HG03469 (cell line): ENCODE measurements around the gene PRKACB.
"Not testable (repeated sequence)": the region's sequence is repeated elsewhere in the genome, so short reads cannot be mapped to it uniquely, and the experiment has no call there.

ENCODE experiments used
- ATAC-seq: cut with Tn5 transposase; IDR thresholded peaks from one replicate; pipeline ENCODE4 v1.9.1; 2021; ENCODE audit warnings: mild to moderate bottlenecking, moderate library complexity, moderate number of reproducible peaks; ENCODE audit not compliant: unreplicated experiment

Gene PRKACB

GRCh38 chr1:84265867-84266266, 121.8 kb downstream of the PRKACB start:
- no peak for ATAC-seq

- no peak for ATAC-seq
Observed at GRCh38 chr1:84266748-84267147, 122.7 kb downstream of the PRKACB start.

- ATAC-seq: no peak
Observed at GRCh38 chr1:84267476-84267875, 123.4 kb downstream of the PRKACB start.

- no peak for ATAC-seq
Observed at GRCh38 chr1:84268346-84268745, 124.3 kb downstream of the PRKACB start.

GRCh38 chr1:84269306-84269705, 125.2 kb downstream of the PRKACB start:
- ATAC-seq: no peak

GRCh38 chr1:84271441-84272151, 127.5 kb downstream of the PRKACB start:
- peak; percentile 96 for ATAC-seq

- no peak for ATAC-seq
Observed at GRCh38 chr1:84272401-84272800, 128.3 kb downstream of the PRKACB start.

GRCh38 chr1:84277343-84278059, 133.4 kb downstream of the PRKACB start:
- no peak for ATAC-seq

GRCh38 chr1:84278905-84279304, 134.8 kb downstream of the PRKACB start:
- ATAC-seq: no peak

GRCh38 chr1:84280912-84281311, 136.8 kb downstream of the PRKACB start:
- no peak for ATAC-seq

GRCh38 chr1:84282780-84283333, 138.8 kb downstream of the PRKACB start:
- no peak for ATAC-seq

GRCh38 chr1:84283381-84283780, 139.3 kb downstream of the PRKACB start:
- ATAC-seq: no peak

- ATAC-seq: no peak
Observed at GRCh38 chr1:84286071-84286470, 142.0 kb downstream of the PRKACB start.

GRCh38 chr1:84287389-84287788, 143.3 kb downstream of the PRKACB start:
- not testable (repeated sequence) for ATAC-seq
